SU-DHL-6 (cell line): Measurements from ENCODE around the gene CDK10.

Experiments
- H2AFZ ChIP-seq: fragments of 200-600 bp; sonication (generic); 2 replicates; pipeline ENCODE4 v1.6.1; 2014; ENCODE audit warnings: low read depth, mild to moderate bottlenecking, moderate library complexity, mixed read lengths, antibody characterized with exemption, low read length; ENCODE audit not compliant: severe bottlenecking
- H3F3A ChIP-seq: fragments of 200-600 bp; shearing (Covaris generic); 2 replicates; pipeline ENCODE4 v1.6.0; 2016; ENCODE audit warnings: antibody characterized with exemption, mild to moderate bottlenecking; ENCODE audit not compliant: insufficient read depth
- H3K27ac ChIP-seq: fragments of 200-600 bp; sonication (generic); 2 replicates; pipeline ENCODE4 v1.5.1; 2016; ENCODE audit warnings: low read depth, mild to moderate bottlenecking, low read length, moderate library complexity, mixed read lengths
- H3K27me3 ChIP-seq: fragments of 200-600 bp; sonication (generic), shearing (Covaris generic); 2 replicates; pipeline ENCODE4 v1.6.0; 2014; ENCODE audit warnings: mild to moderate bottlenecking, low read length
- H3K36me3 ChIP-seq: fragments of 200-600 bp; sonication (generic); 2 replicates; pipeline ENCODE4 v1.6.1; 2014; ENCODE audit warnings: mild to moderate bottlenecking, low read length, mixed read lengths
- H3K4me2 ChIP-seq: fragments of 300-600, 200-600 bp; shearing (Covaris generic), sonication (generic); 2 replicates; pipeline ENCODE4 v1.6.0; 2014; ENCODE audit warnings: low read length, low read depth, mild to moderate bottlenecking; ENCODE audit not compliant: poor library complexity, severe bottlenecking
- H3K4me3 ChIP-seq: fragments of 200-600 bp; sonication (generic); 2 replicates; pipeline ENCODE4 v1.5.1; 2014; ENCODE audit warnings: antibody characterized with exemption, low read length, mild to moderate bottlenecking, mixed read lengths; ENCODE audit not compliant: insufficient read depth, poor library complexity, severe bottlenecking
- H3K79me2 ChIP-seq: fragments of 200-600 bp; sonication (generic); 2 replicates; pipeline ENCODE4 v1.6.1; 2014; ENCODE audit warnings: mild to moderate bottlenecking, low read length, moderate library complexity; ENCODE audit not compliant: insufficient read depth
- H3K9ac ChIP-seq: fragments of 200-600 bp; sonication (generic); 2 replicates; pipeline ENCODE4 v1.7.0; 2014; ENCODE audit warnings: mild to moderate bottlenecking, low read length
- H3K9me2 ChIP-seq: fragments of 200-600 bp; sonication (generic); replicated peaks from 2 replicates; pipeline ENCODE4 v1.6.1; 2014; ENCODE audit warnings: low read length; ENCODE audit not compliant: insufficient read depth
- H3K9me3 ChIP-seq: fragments of 200-600 bp; sonication (generic); 2 replicates; pipeline ENCODE4 v1.6.1; 2014; ENCODE audit warnings: low read length, mixed read lengths; ENCODE audit not compliant: insufficient read depth
- H4K20me1 ChIP-seq: fragments of 200-600 bp; sonication (generic); 2 replicates; pipeline ENCODE4 v1.6.1; 2014; ENCODE audit warnings: low read depth, mild to moderate bottlenecking, antibody characterized with exemption, low read length, moderate library complexity, mixed read lengths
- EZH2phosphoT487 ChIP-seq: fragments of 200-600 bp; sonication (generic), shearing (Covaris generic); conservative IDR thresholded peaks from 2 replicates; pipeline ENCODE4 v1.6.1; 2018; ENCODE audit warnings: mild to moderate bottlenecking, antibody characterized with exemption, low read length, moderate library complexity, mixed read lengths
- TF ChIP-seq, protein P1 (sequence below): fragments of 200-600 bp; sonication (generic); IDR thresholded peaks from one replicate; pipeline ENCODE4 v1.5.1; 2017; ENCODE audit warnings: antibody characterized with exemption, mild to moderate bottlenecking, low read length, moderate library complexity; ENCODE audit not compliant: insufficient read depth, poor library complexity, severe bottlenecking

Gene CDK10

DNA sequence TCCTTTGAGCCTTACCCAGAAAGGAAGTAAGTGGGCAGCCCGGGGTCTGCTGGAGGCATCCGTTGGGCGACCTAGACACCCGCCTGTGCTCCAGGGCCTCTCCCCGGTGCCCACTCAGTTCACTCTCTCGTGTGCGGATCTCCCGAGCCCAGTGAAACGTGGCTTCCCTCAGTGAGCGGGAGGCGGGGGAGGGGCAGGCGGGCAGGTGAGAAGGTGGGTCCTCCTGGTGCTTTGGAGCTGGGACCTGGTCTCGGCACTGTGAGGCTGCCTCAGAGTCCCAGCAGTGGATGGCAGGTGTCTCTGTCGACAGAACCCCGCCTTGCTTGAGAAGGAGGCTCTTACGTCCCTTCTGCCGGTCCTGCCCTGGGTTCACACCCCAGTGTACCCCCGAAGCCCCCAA, 42.8 kb downstream of the CDK10 start:
- Histone ChIP-seq H3K9me2 (no peaks in the 10 kb centered on the region), H3F3A (peaks cover 7% of the 10 kb centered on the region; the same call in 1 of the 2 replicates), H2AFZ (no peak overlapping the region), H4K20me1 (no peaks in the 10 kb centered on the region), H3K4me2 (no peak overlapping the region), H3K4me3 (no peak overlapping the region), H3K27ac (no peak overlapping the region), H3K9me3 (no peaks in the 10 kb centered on the region), H3K9ac (no peak overlapping the region), H3K79me2 (no peaks in the 10 kb centered on the region), H3K36me3 (no peaks in the 10 kb centered on the region), H3K27me3 (no peaks in the 10 kb centered on the region)
- no peak for TF ChIP-seq EZH2phosphoT487
- TF ChIP-seq, protein P1, sequence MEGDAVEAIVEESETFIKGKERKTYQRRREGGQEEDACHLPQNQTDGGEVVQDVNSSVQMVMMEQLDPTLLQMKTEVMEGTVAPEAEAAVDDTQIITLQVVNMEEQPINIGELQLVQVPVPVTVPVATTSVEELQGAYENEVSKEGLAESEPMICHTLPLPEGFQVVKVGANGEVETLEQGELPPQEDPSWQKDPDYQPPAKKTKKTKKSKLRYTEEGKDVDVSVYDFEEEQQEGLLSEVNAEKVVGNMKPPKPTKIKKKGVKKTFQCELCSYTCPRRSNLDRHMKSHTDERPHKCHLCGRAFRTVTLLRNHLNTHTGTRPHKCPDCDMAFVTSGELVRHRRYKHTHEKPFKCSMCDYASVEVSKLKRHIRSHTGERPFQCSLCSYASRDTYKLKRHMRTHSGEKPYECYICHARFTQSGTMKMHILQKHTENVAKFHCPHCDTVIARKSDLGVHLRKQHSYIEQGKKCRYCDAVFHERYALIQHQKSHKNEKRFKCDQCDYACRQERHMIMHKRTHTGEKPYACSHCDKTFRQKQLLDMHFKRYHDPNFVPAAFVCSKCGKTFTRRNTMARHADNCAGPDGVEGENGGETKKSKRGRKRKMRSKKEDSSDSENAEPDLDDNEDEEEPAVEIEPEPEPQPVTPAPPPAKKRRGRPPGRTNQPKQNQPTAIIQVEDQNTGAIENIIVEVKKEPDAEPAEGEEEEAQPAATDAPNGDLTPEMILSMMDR, result no peak

DNA sequence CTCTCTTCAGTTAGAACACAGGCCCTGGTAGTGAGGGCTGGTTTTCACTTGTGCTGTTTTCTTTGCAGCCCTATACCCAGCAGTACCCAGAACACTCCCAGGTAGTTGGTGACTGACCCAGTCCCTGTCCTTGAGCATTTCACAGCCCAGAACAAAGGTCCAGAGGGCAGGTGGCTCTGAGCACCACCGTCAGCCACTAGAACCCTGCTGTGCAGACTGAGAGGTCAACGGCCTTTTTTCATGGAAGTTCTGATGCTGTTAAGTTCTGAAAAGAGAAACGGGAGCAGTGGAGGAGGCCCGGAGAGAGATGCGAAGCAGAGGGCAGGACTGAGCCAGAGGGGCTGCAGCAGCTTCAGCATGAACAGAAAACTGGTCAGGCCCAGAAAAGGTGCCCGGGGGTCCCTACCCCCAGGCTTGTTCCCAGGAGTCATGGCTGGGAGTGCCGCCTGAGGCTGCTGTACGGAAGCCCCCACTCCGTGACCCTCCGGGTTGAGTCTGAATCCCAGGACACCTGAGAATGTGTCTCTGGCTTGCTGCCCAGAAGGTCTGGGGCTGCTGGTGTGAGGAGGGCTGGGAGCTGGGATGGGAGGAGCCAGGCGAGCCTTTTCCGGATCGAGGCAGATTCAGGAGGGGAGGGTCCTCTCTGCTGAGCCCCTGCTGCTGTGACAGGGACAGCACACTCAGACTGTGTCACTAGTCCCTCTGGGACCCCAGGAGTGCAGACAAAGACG, 43.5 kb downstream of the CDK10 start:
- no peak overlapping the region for H2AFZ ChIP-seq
- H3K4me3 ChIP-seq, result no peak overlapping the region
- peaks cover 7% of the 10 kb centered on the region; the same call in 1 of the 2 replicates for H3F3A ChIP-seq
- H3K9me2 ChIP-seq, result no peaks in the 10 kb centered on the region
- H3K27ac ChIP-seq, result no peak overlapping the region
- H3K79me2 ChIP-seq, result no peaks in the 10 kb centered on the region
- no peak overlapping the region for H3K9ac ChIP-seq
- TF ChIP-seq EZH2phosphoT487, result no peak
- TF ChIP-seq, protein P1, result no peak
- H3K9me3 ChIP-seq, result no peaks in the 10 kb centered on the region
- H3K36me3 ChIP-seq, result no peaks in the 10 kb centered on the region
- no peaks in the 10 kb centered on the region for H3K27me3 ChIP-seq
- no peaks in the 10 kb centered on the region for H4K20me1 ChIP-seq
- H3K4me2 ChIP-seq, result no peak overlapping the region

DNA sequence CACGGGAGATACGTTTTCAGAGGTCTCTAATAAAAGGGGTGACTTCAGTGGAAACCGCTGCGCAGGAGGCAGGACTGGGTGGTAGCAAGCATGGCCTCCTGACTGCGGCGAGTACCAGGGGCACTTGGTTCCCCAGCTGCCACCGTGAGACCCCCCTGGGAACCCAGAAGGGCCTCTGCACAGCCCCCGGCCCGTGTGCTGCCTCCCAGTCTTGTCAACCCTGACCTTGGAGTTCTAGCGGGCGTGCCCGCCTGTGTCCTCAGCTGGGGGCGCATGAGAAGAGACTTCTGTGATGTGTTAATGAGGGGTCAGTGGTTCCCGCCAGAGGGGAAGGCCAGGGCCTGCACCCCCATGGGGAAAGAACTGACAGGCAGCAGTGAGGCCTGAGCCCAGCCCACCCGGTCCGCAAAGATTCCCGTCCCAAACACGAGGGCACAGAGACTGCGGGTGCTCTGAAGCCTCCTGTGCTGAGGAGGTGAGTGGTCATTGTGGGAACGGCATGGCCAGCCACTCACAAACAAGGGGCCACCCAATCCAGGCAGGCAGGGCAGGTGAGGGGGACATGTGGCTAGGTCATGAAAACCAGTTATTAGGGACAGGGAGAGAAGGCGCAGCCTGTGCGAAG, 44.2 kb downstream of the CDK10 start:
- H3K27me3 ChIP-seq, result no peaks in the 10 kb centered on the region
- H2AFZ ChIP-seq, result no peak overlapping the region
- 0 out of 2 replicates have a peak, but pooled peaks cover 2% of the 10 kb centered on the region for H4K20me1 ChIP-seq
- peaks cover 7% of the 10 kb centered on the region; the same call in 1 of the 2 replicates for H3F3A ChIP-seq
- H3K9ac ChIP-seq, result no peak overlapping the region
- H3K36me3 ChIP-seq, result no peaks in the 10 kb centered on the region
- TF ChIP-seq, protein P1, result no peak
- TF ChIP-seq EZH2phosphoT487, result no peak
- no peak overlapping the region for H3K4me2 ChIP-seq
- no peaks in the 10 kb centered on the region for H3K9me2 ChIP-seq
- no peaks in the 10 kb centered on the region for H3K9me3 ChIP-seq
- H3K79me2 ChIP-seq, result no peaks in the 10 kb centered on the region
- no peak overlapping the region for H3K4me3 ChIP-seq
- H3K27ac ChIP-seq, result no peak overlapping the region
